Activated CD4-positive, CD25-positive, alpha-beta regulatory T cell treated with anti-CD3 and anti-CD28 coated beads, Interleukin-2, amount 50 U/mL, for 72 hours (primary cell): Measurements from ENCODE around the gene MARCOL.
"Not testable (repeated sequence)": the region's sequence is repeated elsewhere in the genome, so short reads cannot be mapped to it uniquely, and the experiment has no call there.

Source experiments
- DNase-seq: peaks from one replicate; pipeline ENCODE4 v3.0.0; 2021

MARCOL gene

DNA sequence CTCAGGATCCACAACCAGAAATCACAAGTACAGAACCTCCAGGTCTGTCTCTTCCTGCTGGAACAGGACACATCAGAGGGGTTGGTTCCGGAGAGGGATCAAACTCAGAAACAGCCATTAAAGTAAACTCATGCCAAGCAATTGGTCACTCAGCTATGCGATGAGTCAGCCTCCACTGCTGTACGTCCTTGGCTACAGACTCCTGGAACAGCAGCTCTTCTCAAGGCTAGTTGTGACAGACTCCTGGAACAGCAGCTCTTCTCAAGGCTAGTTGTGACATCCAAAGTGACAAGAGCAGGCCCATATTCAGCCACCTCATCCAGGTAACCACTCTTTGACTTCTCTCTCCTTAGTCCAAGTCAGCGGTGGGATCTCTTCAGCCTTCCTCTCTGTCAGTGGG lies 30.2 kb downstream of the MARCOL start, which contains the start of gene SPINK13:
Gene SPINK13, plus strand, starts transcription at position 229 of the 400 bp plus-strand sequence. CDS start 1,279 bp downstream, outside the sequence.
- no peak for DNase-seq

DNA sequence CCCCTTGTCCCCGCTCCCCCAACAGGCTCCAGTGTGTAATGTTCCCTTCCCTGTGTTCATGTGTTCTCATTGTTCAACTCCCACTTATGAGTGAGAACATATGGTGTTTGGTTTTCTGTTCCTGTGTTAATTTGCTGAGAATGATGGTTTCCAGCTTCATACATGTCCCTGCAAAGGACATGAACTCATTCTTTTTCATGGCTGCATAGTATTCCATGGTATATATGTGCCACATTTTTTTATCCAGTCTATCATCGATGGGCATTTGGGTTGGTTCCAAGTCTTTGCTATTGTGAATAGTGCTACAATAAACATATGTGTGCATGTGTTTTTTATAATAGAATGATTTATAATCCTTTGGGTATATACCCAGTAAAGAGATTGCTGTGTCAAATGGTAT lies 36.8 kb downstream of the MARCOL start:
- not testable (repeated sequence) for DNase-seq

DNA sequence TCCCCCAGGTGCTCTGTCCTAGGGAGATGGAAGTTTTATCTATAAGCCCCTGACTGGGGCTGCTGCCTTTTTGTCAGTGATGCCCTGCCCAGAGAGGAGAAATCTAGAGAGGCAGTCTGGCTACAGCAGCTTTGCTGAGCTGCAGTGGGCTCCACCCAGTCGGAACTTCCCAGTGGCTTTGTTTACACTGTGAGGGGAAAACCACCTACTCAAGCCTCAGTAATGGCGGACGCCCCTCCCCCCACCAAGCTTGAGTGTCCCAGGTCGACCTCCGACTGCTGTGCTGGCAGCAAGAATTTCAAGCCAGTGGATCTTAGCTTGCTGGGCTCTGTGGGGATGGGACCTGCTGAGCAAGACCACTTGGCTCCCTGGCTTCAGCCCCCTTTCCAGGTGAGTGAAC lies 42.6 kb downstream of the MARCOL start:
- DNase-seq: not testable (repeated sequence)

DNA sequence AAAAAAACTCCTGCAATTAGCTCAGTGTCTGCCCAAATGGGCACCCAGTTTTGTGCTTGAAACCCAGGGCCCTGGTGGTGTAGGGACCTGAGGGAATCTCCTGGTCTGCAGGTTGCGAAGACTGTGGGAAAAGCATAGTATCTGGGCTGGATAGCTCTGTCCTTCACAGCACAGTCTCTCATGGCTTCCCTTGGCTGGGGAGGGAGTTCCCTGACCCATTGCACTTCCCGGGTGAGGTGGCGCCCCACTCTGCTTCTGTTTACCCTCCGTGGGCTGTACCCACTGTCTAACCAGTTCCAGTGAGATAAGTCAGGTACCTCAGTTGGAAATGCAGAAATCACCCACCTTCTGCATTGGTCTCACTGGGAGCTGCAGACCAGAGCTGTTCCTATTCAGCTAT lies 43.0 kb downstream of the MARCOL start:
- not testable (repeated sequence) for DNase-seq

DNA sequence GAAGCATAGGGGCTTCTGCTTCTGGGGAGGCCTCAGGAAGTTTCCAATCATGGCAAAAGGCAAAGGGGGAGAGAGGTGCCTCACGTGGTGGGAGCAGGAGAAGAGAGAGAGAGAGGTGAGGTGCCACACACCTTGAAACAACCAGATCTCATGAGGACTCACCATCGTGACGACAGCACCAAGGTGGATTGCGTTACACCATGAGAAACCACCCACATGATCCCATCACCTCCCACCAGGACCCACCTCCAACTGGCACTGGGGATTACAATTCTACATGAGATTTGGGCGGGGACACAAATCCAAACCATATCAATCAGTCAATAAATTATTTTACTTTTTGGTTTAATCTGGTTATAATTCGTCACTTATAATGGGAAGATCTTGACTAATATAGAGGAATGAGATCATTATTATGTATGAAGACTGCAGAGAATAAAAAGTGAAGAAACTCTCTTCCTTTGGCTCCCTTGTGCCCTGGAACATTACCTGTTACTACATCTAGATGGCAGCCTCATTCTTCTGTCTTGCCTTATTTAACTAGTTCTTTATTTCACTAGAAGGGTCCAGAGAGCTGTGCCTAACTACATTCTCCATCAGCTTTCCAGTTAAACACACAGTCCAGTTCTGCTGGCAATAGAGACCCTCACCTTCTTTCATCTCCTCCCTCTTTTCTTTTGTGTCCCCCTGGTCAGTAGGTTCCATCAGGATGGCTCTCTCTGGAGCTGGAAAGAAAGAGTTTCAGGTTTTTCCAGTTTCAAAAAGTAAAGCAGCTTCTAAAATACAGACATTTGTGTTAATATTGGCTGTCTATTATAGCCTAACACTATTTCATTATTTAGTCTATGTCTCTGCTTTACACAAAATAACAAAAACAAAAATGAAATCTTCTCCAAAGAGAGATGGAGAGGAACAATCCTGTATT lies 52.2 kb downstream of the MARCOL start:
- no peak for DNase-seq
